Activated CD4-positive, alpha-beta T cell treated with anti-CD3 and anti-CD28 coated beads, Interleukin-2, amount 10 ng/mL, durations not matched to agents 24 days and 14 days (primary cell): ENCODE measurements around the gene DLGAP1. TPM values are rescaled to one million over a fixed set of nuclear protein-coding genes. Genes with fewer than 3 reads are reported as not detected.

Source experiments
- DNase-seq: peaks from one replicate; pipeline ENCODE4 v3.0.0; 2022
- H3K27ac Mint-ChIP-seq: one replicate; pipeline ENCODE4 v1.8.0; 2022; ENCODE audit warnings: mild to moderate bottlenecking, mixed read lengths
- H3K27me3 Mint-ChIP-seq: one replicate; pipeline ENCODE4 v1.8.0; 2022; ENCODE audit warnings: mixed read lengths
- H3K36me3 Mint-ChIP-seq: one replicate; pipeline ENCODE4 v1.8.0; 2022; ENCODE audit warnings: low read depth, mild to moderate bottlenecking, mixed read lengths
- H3K4me1 Mint-ChIP-seq: one replicate; pipeline ENCODE4 v1.8.0; 2021; ENCODE audit warnings: mixed read lengths
- H3K4me3 Mint-ChIP-seq: one replicate; pipeline ENCODE4 v1.8.0; 2022; ENCODE audit warnings: mild to moderate bottlenecking, moderate library complexity, mixed read lengths
- H3K9me3 Mint-ChIP-seq: one replicate; pipeline ENCODE4 v1.8.0; 2021; ENCODE audit warnings: mixed read lengths
- intact Hi-C: fragments of 100-400 bp; cut with micrococcal nuclease; formaldehyde crosslinking; loops from one replicate; pipeline ENCODE4 v1.15.1; 2023
- total RNA-seq: library from RNA; stranded (reverse); gene quantifications from 2 replicates; pipeline ENCODE4 v1.2.3, GENCODE V29; 2022

DLGAP1 gene
- total RNA-seq, 1 donor from 2014 or later = 1.5 TPM

GRCh38 chr18:4125224-4125623, 329.9 kb downstream of the DLGAP1 start:
- intact Hi-C loops = no loop called here
- Mint-ChIP-seq H3K27ac (no peak overlapping the region), H3K4me1 (no peaks in the 10 kb centered on the region), H3K9me3 (no peaks in the 10 kb centered on the region), H3K36me3 (no peaks in the 10 kb centered on the region), H3K4me3 (no peak overlapping the region), H3K27me3 (no peaks in the 10 kb centered on the region)
- no peak for DNase-seq

DNA sequence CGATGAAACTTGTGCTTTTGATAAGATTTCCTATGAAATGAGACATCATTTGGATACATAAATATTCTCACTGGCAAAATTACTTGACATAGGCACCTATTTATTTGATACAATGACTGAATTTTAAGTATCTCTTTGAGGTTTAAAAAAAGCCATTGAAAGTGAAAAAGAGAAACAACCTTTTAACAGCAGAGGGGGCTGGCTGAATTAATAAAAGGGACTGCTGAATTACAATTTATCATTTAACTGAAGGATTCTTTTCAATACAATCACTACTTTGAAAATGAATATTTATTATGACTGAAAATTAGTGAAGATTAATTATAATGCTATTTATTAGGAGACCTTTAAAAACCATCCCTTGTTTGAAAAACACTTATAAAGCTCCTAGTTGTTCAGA, 335.3 kb downstream of the DLGAP1 start:
- no peak for DNase-seq
- no peaks in the 10 kb centered on the region for H3K9me3 Mint-ChIP-seq
- H3K36me3 Mint-ChIP-seq = no peaks in the 10 kb centered on the region
- H3K27me3 Mint-ChIP-seq = no peaks in the 10 kb centered on the region
- intact Hi-C loops = no loop called here
- H3K4me1 Mint-ChIP-seq = no peaks in the 10 kb centered on the region
- H3K27ac Mint-ChIP-seq = no peak overlapping the region
- H3K4me3 Mint-ChIP-seq = no peak overlapping the region

DNA sequence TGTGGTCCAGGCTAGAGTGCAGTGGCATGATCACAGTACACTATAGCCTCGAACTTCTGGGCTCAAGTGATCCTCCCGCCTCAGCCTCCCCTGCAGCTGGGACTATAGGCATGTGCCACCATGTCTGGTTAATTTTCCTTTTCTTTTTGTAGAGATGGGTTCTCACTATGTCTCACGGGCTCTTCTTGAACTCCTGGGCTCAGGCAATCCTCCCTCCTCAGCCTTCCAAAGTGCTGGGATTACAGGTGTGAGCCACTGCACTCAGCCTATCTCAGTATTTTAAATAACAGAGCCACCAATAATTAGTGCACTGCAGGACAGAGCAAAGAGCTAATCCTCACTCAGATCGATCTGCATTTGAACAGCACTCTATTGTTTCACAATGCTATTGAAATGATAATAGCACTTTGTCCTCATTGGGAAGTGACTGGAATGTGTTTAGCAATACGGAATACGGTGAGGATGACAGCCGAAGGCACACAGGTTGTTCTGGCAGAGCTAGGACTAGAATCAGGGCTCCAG, 335.9 kb downstream of the DLGAP1 start:
- Mint-ChIP-seq H3K27me3 (no peaks in the 10 kb centered on the region), H3K4me1 (no peaks in the 10 kb centered on the region), H3K4me3 (no peak overlapping the region), H3K9me3 (no peaks in the 10 kb centered on the region), H3K36me3 (no peaks in the 10 kb centered on the region), H3K27ac (no peak overlapping the region)
- intact Hi-C loops = no loop called here
- no peak for DNase-seq

DNA sequence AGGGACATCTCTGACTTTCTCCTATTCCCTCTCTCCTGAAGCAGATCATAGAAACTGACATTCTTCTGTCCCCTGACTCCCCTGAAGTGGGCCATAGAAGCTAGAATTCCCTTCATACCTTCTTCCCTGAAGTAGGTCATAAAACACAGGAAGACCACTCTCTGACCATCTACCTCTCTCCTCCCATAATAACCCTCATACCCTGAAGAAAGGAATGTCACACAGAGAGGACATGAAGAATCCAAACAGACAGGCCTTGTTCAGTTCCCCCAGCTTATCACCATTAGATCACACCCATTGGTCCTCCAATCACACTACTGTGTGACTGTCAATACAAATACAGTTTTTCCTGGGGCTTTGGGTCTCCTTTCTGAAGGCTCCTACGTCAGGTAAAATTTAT, 347.1 kb downstream of the DLGAP1 start:
- intact Hi-C loops = no loop called here
- Mint-ChIP-seq H3K36me3 (no peaks in the 10 kb centered on the region), H3K27ac (no peak overlapping the region), H3K4me3 (no peak overlapping the region), H3K27me3 (peaks cover 2% of the 10 kb centered on the region), H3K9me3 (no peaks in the 10 kb centered on the region), H3K4me1 (no peaks in the 10 kb centered on the region)
- no peak for DNase-seq

DNA sequence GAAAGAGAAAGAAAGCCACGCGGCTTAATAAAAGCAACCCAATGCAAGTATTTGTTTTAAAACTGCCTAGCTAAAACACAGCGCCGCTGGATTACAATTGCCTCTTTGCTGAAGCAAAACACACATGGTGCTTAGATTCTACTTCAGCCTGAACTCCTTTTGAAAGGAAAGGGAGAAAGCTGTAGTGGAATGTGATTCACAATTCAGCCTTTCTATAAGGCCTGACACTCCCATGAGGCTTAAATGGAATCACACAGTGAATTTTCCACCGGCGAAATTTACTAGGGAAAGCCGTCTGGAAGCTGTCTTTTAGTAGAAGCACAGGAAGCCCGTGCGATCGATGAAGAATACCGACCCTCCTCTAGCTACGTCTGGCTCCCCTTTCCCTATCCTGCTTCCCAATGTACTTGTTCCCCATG, 348.0 kb downstream of the DLGAP1 start:
- no peak overlapping the region for H3K4me3 Mint-ChIP-seq
- no peaks in the 10 kb centered on the region for H3K4me1 Mint-ChIP-seq
- H3K27me3 Mint-ChIP-seq = peaks cover 2% of the 10 kb centered on the region
- no peaks in the 10 kb centered on the region for H3K36me3 Mint-ChIP-seq
- intact Hi-C loops = no loop called here
- H3K27ac Mint-ChIP-seq = no peak overlapping the region
- DNase-seq = no peak
- no peaks in the 10 kb centered on the region for H3K9me3 Mint-ChIP-seq

DNA sequence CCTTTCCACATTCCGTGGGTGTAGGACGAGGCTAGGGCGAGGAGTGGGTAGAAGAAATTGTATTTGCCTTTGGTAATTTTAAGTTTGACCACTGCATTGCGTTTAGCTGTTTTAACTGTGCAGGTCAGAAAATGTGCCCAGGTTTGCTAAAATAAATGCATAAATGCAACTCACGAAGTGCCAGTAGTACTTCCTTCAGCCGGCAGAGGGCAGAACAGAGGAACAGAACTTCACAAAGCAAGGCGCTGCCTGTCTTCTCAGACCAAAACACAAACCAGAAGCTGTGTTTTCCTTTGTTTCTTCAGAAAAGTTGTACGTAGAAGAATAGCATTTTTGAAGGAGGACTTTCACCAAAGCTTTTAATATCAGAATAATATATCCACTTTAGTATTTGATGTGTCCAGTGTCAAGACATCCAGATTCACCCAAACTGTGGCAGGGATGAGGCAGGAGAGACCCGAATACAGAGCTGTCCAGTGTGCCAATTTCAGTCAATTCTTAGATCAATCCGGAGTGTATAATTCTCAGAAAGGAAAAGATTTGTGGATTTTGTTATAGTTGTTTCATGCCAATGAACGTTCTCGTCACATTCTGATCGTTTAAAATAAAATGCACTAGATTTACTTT, 348.6 kb downstream of the DLGAP1 start:
- Mint-ChIP-seq H3K4me1 (no peaks in the 10 kb centered on the region), H3K36me3 (no peaks in the 10 kb centered on the region), H3K27me3 (peaks cover 2% of the 10 kb centered on the region), H3K9me3 (no peaks in the 10 kb centered on the region), H3K27ac (no peak overlapping the region), H3K4me3 (no peak overlapping the region)
- DNase-seq = peak; percentile 87
- intact Hi-C loops = loop anchor here (1.0 kb wide), 1 partner anchor 951 kb away; no protein-coding TSS in a partner anchor

DNA sequence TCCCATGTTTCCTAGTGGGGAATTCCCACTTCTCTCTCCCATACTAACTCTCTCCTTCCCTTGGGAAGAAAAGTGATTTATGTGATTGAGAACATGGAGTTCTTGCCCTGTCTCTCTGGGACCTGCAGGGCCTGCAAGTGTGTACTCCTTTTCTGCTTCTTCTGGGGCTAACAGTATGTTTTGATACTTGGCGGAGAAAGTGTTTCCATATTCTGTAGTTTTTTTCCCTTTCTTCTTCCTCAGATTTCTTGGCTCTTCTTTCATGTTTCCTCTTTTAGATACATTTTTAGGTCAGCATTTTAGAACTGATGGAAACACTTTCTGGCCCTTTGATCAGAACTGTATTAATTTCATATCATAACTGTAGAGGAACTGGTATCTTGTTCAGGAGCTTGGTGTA, 352.2 kb downstream of the DLGAP1 start:
- DNase-seq = no peak
- intact Hi-C loops = no loop called here
- Mint-ChIP-seq H3K4me3 (no peak overlapping the region), H3K27me3 (no peaks in the 10 kb centered on the region), H3K4me1 (no peaks in the 10 kb centered on the region), H3K9me3 (no peaks in the 10 kb centered on the region), H3K36me3 (no peaks in the 10 kb centered on the region), H3K27ac (no peak overlapping the region)

- no peak for DNase-seq
These were observed 354.1 kb downstream of the DLGAP1 start for GRCh38 chr18:4101009-4101408.

GRCh38 chr18:4096486-4096885, 358.6 kb downstream of the DLGAP1 start:
- intact Hi-C loops = no loop called here

More at GRCh38 chr18:4101009-4101408, 354.1 kb downstream of the DLGAP1 start:
- H3K9me3 Mint-ChIP-seq = no peaks in the 10 kb centered on the region
- intact Hi-C loops = no loop called here
- H3K27ac Mint-ChIP-seq = no peak overlapping the region
- H3K27me3 Mint-ChIP-seq = no peaks in the 10 kb centered on the region
- no peaks in the 10 kb centered on the region for H3K36me3 Mint-ChIP-seq
- no peak overlapping the region for H3K4me3 Mint-ChIP-seq
- no peaks in the 10 kb centered on the region for H3K4me1 Mint-ChIP-seq

GRCh38 chr18:4093676-4094075, 361.4 kb downstream of the DLGAP1 start:
- H3K4me3 Mint-ChIP-seq = no peak overlapping the region
- no peak overlapping the region for H3K27ac Mint-ChIP-seq
- no peaks in the 10 kb centered on the region for H3K27me3 Mint-ChIP-seq
- intact Hi-C loops = no loop called here
- no peaks in the 10 kb centered on the region for H3K36me3 Mint-ChIP-seq
- H3K9me3 Mint-ChIP-seq = peaks cover 4% of the 10 kb centered on the region
- DNase-seq = no peak
- no peaks in the 10 kb centered on the region for H3K4me1 Mint-ChIP-seq

More at GRCh38 chr18:4096486-4096885, 358.6 kb downstream of the DLGAP1 start:
- no peak for DNase-seq
- Mint-ChIP-seq H3K27me3 (no peaks in the 10 kb centered on the region), H3K4me1 (no peaks in the 10 kb centered on the region), H3K9me3 (no peaks in the 10 kb centered on the region), H3K4me3 (no peak overlapping the region), H3K36me3 (no peaks in the 10 kb centered on the region), H3K27ac (no peak overlapping the region)

- Mint-ChIP-seq H3K27me3 (no peaks in the 10 kb centered on the region), H3K9me3 (peaks cover 4% of the 10 kb centered on the region), H3K27ac (no peak overlapping the region), H3K36me3 (no peaks in the 10 kb centered on the region), H3K4me3 (no peak overlapping the region), H3K4me1 (no peaks in the 10 kb centered on the region)
- intact Hi-C loops = no loop called here
- no peak for DNase-seq
These were observed 370.7 kb downstream of the DLGAP1 start for GRCh38 chr18:4084382-4084900.

DNA sequence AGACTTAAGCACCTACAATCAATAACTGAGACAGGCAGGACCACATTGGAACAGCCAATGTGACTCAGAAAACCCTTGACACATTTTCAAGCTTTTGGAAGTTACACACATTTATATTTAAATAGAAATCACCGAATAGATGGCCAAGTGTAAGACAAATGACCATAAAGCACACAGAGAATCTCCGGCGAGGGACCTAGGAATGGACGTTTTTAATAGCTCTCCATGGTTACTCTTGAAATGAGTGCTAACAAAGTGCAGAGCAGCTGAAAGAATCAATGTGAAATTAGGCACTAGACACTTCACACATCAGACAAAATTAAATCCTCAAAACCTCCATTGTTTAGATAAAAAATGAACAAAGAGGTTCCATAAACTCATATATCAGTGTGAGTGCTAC, 376.9 kb downstream of the DLGAP1 start:
- H3K4me3 Mint-ChIP-seq = no peak overlapping the region
- no peak for DNase-seq

GRCh38 chr18:4077721-4078120, 377.4 kb downstream of the DLGAP1 start:
- Mint-ChIP-seq H3K36me3 (no peaks in the 10 kb centered on the region), H3K27ac (no peak overlapping the region), H3K4me1 (no peaks in the 10 kb centered on the region), H3K27me3 (no peaks in the 10 kb centered on the region), H3K9me3 (no peaks in the 10 kb centered on the region), H3K4me3 (no peak overlapping the region)
- intact Hi-C loops = no loop called here
- DNase-seq = no peak

More for the DNA sequence above, 376.9 kb downstream of the DLGAP1 start:
- no peaks in the 10 kb centered on the region for H3K9me3 Mint-ChIP-seq
- no peaks in the 10 kb centered on the region for H3K4me1 Mint-ChIP-seq
- H3K36me3 Mint-ChIP-seq = no peaks in the 10 kb centered on the region
- no peak overlapping the region for H3K27ac Mint-ChIP-seq
- H3K27me3 Mint-ChIP-seq = no peaks in the 10 kb centered on the region
- intact Hi-C loops = no loop called here

- H3K27ac Mint-ChIP-seq = no peak overlapping the region
- intact Hi-C loops = no loop called here
These were observed 377.9 kb downstream of the DLGAP1 start for GRCh38 chr18:4077204-4077603.

GRCh38 chr18:4074647-4075046, 380.5 kb downstream of the DLGAP1 start:
- H3K4me1 Mint-ChIP-seq = no peaks in the 10 kb centered on the region
- H3K27me3 Mint-ChIP-seq = no peaks in the 10 kb centered on the region
- H3K4me3 Mint-ChIP-seq = no peak overlapping the region
- H3K27ac Mint-ChIP-seq = no peak overlapping the region
- no peaks in the 10 kb centered on the region for H3K9me3 Mint-ChIP-seq
- DNase-seq = no peak
- no peaks in the 10 kb centered on the region for H3K36me3 Mint-ChIP-seq
- intact Hi-C loops = no loop called here

More at GRCh38 chr18:4077204-4077603, 377.9 kb downstream of the DLGAP1 start:
- no peak for DNase-seq
- Mint-ChIP-seq H3K4me3 (no peak overlapping the region), H3K9me3 (no peaks in the 10 kb centered on the region), H3K4me1 (no peaks in the 10 kb centered on the region), H3K27me3 (no peaks in the 10 kb centered on the region), H3K36me3 (no peaks in the 10 kb centered on the region)
